Globus pallidus (tissue), 1 donor: Measurements from ENCODE around the gene FOSL2.

ENCODE experiments used
- DNase-seq: peaks from one replicate; pipeline ENCODE4 v3.0.0-alpha.2; 2015; ENCODE audit warnings: low spot score

Gene FOSL2

DNA sequence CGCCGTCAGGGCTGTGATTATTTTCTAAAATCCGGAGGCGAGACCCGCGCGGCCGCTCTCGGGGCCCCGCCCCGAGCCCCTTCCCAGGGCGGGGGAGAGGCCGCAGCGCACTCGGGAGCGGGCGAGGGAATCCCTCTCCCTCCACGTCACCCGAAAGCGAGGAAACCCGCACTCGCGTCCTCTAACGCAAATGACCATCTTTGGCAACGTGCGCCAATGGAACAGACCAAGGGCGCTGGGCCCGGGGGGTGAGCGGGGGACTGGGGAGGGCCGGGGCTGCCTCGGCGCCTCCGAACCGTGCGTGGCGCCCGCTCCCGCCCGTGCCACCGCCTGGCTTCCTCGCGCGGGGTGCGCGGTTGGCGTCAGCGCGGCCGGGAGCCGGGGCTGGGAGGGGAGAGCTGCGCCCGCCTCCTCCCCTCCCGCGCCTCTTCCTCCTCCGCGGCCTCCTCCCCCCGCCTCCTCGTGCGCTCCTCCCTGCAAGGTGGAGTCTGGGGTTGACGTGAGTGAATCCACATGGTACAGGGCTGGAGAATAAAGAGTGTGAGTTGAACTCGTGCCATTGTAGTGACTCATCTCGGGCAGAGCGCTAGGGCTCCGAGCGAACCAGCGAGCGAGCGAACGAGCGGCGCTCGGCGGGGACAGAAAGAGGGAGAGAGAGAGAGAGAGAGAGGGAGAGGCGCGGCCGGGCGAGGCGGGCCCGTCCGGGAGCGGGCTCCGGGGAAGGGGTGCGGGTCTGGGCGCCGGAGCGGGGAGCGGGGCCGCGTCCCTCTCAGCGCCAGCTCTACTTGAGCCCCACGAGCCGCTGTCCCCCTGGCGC lies at the start of gene FOSL2:
Gene FOSL2, plus strand, starts transcription at position 562 of the 817 bp plus-strand sequence. CDS start 863 bp downstream, outside the sequence.
- peak; percentile 92 for DNase-seq

DNA sequence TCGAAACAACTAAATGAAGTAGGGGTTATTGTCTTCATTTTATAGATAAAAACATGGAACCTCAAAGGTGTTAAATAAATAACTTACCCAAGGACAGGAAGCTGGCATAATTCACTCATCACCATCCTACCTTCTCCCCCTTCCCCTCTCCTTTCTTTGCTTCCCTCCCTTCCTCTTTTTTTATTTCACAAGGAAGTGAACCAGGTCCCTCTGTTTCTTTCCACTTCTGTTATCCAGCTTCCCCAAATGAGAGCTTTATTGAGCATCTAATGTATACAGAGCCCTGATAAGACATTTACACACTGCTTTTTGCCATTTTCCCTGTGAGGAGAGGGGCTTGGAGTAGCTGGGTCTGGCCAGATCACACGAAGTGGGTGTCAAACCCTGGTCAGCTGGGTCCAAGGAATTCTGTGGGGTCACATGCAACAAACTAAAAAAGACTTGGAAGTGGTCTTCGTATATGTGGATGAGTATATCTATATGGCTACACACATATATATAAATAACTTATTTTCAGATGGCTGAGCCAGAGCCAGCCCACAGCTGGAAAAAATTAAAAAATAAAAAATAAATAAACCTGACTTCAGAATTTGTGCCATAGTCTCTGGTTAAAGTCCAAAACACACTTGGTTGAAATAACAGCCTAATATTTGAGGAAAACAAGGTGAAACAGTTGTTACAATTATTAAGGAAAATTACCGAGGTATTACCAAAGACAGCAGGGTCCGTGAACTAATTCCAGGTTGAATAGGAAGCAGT lies 49.3 kb upstream of the FOSL2 start:
- no peak for DNase-seq

DNA sequence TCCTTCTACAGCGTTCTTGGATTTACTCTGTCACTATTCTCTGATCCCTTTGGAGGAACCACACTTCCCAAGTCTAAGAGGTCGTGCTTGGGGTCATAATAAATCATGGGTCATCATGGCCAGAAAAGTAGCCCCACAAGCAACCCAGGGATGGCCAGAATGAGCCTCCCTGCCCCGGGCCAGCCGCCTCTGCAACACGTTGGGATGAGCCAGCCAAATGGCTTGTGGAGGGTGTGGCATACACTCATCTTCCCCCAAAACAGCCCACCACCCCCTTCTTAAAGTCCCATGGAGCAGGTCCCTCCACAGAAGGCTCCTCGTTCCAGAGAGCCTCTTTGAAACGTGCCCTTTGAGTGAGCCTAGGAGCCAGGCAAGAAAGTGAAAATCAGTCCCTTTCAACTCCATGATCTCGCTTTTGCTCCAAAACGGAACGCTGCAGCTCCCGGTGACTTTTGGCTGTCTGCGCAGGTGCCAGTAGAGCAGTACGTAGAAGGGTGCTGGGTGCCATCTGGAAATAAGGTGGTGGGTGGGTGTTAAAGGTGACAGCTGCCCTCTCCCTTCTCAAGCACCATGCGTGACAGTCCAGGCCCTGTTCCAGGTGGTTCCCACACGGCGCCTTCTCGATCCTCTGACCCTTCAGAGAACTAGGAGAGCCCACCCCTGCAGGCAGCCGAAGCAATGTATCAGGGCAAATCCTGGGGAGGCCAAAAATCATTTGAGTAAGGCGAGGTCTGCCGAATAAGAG lies 48.5 kb upstream of the FOSL2 start:
- DNase-seq: no peak

DNA sequence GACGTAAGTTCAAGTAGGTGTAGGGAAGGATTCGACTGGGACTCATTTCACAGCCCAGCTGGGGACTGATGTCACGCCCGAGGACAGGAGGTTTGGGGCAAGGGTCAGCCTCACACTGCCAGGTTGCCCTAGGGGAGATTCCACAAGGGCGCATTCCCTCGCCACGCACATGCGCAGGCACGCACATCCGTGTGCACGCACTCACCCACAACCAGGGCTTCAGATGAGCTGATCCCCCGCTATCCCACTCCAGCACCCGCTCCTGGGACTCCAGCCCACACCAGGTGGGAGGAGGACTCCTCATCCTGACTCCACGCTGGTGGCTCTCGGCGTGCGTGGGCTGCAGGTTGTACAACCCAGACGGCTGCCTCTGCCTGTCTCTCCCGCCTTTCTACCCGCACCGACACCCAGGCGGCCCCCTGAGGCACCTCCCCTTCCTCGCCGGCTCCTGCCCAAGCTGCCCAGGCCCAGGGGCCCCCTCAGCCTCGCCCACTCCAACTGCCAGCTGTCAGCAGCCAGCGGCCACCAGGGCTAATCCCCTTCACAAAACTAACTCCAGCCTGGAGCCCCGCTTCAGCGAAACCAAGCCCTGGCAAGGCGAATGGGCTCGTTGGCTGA lies 47.8 kb upstream of the FOSL2 start:
- DNase-seq: no peak

DNA sequence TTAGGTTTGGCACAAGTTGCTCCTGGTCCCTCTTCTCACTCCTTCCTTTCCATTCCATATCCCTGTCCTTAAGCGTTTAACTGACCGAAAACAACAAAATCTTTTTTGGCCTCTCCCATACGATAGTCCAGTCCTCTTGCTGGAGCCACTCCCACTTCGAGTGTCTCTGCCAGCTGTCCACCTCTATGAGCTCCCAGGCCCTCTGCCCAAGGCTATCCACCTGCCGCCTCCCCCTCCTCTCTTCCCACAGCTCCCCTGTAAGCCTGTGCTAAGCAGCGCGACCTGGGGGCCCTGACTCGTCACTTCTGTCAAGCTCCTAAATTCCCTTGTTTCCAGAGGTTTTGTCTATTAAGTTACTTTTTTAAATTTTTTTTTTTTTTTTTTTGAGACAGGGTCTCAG lies 47.0 kb upstream of the FOSL2 start:
- DNase-seq: no peak

DNA sequence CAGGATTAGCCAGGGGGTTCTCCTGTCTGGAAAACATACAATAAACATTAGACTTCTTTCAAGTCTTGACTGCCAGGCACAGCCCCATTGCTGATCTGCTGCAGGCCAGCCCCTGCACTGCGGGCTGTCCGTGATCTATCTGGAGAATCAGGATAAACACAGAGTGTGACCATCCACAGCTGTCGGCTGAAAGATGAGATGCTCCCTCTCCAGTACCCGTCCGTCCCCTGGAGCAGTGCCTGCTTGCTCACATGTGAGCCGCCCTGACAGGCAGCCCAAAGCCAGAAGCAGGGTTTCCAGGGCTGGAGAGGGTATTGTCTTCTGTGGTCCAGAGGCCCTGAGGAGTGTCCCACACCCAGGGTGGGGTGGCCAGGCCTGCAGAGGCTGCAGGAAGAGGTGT lies 46.1 kb upstream of the FOSL2 start:
- DNase-seq: no peak

DNA sequence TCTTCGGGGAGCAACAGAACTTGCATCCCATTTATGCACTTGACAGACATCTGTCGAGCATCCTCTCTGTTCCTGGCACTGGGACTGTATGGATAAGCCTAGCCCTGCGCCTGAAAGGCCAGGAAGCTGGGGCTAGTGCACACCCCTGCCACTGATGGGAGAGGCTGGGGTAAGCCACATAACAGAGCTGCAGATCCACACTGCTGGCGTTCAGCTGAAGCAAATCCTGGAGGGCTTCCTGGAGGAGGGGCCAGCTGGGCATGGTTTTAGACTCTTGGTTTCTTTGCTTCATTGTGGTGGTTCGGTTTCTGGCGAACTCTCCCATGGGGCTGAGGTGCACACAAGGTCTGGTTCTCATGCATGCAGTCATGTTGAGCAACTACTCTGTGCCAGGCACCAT lies 45.5 kb upstream of the FOSL2 start:
- DNase-seq: no peak

DNA sequence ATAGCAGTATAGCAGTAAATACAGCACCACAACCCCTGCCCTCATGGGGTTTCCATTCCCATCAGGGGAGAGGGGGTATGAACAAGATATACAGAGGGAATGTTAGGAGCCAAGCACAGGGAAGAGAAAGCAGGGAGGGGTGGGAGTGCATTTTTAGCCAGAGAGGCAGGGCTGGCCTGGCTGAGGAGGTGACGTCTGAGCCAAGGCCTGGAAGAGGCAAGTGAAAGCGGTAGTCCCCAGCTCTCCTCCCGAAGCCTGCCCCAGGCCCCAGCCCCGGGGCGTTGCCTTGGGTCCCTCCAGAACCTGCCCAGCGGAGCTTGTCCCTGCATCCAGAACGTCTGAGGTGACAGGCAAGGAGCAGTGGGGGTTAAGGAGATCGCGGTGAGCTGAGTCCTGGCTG lies 45.1 kb upstream of the FOSL2 start:
- DNase-seq: no peak

DNA sequence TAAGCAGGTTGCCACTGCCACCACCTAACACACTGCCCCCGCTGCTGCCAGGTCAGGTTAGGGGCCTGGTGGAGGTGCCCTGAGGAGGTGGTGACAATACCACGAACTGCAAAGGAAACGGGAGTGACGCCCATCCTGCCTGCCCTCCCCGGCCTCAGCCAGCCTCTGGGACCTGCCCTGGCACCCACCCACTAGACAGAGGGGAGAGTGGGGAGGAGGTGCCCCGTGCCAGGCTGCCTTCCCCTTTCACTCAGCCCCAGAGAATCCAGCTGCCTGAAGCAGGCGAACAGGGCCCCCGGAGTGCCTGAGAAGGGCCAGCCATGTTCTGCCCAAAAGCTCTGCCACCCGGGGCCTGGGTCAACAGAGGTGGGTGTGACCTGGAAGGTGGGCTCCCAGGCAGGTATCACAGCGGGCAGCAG lies 44.5 kb upstream of the FOSL2 start:
- DNase-seq: no peak

DNA sequence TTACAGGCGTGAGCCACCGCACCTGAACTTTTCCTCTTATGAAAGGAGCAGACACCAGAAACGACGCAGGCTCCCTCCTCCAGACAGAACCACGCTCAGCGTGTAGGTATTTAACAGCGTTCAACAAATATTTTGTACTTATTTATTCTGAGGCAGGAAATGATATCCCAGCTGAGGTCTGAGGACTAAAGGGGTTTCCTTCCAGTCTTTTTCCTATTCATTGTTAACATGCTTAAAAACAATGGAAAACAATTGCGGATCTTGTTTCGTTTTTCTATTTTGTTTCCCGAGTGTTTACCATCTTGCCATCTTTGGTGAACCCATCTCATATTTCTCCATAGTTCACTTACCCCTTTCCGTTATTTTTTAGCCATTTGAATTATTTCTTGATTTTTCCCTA lies 43.7 kb upstream of the FOSL2 start:
- DNase-seq: no peak

DNA sequence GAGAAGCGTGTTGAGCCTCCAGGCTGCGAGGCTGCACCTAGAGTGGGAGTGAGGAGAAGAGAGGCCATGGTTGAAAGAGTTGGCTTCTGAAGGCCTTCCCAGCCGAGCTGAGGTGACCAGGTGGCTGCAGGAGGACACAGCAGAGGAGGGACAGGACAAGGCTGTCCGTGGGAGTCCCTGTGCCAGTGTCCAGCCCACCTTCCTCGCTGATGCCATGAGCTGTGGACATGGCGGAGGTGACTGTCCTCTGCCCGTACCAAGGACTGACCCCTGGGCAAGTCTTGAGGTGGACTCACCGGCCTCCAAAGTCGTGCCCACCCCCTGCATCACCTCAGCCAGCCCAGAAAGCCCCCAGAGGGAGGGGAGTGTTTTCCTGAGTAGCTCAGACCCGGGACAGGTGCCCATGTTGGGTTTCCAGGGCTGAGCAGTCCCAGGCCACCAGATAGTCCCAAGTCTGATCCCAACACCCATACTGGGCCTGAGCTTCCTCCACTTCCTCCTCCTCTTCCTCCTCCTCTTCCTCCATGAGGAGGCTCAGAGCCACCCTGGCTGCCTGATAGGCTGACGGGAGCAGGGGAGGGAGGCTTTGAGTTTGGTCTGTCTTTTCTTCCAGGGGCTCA lies 43.0 kb upstream of the FOSL2 start:
- DNase-seq: no peak

DNA sequence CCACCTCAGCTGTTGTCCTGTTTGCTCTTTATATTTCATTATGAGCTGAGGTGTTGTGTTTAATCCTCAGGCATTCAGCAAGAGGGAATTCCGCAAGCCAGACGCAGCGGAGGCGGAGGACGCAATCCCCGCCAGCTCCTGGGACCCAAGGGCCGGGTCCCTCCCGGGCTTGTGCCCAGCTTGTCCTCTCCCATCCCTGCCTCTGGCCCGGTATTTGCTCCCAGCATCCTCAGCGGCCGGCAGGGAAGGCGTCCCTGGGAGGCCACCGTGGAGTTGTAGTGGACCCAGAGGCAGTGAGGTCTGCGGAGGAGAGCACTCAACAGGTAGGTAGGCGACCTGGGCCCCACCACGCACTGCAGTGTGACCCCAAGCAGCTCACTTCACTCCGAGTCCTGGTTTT lies 42.5 kb upstream of the FOSL2 start:
- no peak for DNase-seq

DNA sequence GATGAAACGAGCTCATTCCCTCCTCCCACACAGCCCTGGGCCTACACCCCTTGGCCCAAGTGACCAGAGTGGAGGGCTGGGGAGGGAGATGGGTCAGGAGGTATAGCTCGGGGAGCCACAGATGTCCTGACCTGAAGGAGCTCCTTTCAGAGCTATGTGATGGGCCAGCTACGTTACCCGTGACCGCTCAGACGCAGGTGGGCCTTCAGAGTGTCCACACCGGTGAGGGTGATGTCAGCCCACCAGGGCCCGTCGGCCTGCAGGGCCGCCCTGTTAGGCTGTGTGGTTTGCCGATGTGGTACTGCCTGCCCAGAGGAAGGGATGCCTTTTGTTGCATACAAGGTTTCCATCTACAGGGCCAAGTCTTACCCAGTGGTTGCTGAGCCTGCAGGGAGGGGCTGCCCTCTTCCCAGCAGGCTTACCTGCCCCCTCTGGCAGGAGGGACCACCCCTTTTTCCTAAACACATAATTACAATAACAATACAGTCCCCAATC lies 41.8 kb upstream of the FOSL2 start:
- DNase-seq: no peak

DNA sequence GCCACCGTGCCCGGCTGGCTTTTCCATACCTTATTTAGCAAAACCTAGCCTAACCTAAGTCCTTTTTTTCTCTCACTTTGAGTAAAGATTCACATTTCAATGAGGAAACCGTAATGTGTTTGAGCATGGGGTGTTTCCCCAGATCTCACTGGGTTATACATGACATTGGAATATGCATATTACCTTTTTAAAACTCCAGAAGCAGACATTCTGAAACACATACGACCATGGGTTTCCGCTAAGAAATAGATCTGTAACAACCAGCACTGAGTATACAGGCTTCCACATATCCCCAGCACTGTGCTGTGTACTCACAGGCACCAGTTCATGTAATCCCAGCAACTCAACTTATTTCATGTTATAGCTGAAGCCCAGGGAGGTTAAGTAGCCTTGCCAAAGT lies 41.0 kb upstream of the FOSL2 start:
- DNase-seq: no peak

DNA sequence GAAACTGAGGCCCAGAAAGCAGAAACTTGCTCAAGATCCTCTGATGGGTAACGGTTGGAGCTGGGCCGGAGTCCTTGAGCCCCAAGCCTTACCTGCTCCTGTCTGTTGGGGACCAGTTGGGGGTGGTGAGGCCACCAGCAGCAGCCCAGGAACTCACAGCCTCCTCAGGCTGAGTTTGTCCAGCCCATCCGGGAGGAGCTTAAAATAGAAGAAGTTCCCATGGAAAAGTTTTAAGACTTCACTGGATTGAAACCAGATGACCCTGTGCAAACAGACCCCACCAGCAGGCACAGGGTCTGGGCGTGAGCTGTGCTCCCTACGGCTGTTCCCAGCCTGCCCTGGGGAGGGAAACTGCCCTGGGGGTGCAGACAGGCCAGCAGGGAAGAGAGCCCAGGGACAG lies 40.6 kb upstream of the FOSL2 start:
- DNase-seq: no peak

DNA sequence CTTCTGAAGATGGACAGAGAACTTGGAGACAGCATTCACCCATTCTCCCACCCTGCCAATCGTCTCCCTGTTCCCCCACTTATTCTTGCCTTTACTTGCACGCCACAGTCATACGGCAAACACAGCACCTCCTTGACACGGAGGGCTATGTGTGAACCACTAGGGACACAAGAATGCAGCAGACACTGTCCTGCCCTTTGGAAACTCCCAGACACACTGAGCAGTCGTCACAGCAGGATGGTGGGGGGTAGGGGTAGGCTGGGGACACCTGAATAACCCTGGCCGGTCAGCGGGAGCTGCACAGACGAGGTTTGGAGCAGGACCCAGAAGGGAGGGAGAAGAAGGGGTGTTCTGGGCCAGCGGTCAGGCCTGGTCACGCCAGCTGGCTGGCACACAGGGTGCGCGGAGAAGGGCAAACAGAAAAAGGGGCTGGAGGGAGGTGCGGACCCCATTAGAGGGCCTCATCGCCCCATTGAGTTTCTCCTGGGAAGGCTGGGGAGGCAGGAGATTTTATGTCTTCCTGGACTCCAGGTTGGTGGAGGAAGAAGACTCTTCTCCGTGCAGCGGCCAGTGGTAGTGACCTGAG lies 40.0 kb upstream of the FOSL2 start:
- no peak for DNase-seq

DNA sequence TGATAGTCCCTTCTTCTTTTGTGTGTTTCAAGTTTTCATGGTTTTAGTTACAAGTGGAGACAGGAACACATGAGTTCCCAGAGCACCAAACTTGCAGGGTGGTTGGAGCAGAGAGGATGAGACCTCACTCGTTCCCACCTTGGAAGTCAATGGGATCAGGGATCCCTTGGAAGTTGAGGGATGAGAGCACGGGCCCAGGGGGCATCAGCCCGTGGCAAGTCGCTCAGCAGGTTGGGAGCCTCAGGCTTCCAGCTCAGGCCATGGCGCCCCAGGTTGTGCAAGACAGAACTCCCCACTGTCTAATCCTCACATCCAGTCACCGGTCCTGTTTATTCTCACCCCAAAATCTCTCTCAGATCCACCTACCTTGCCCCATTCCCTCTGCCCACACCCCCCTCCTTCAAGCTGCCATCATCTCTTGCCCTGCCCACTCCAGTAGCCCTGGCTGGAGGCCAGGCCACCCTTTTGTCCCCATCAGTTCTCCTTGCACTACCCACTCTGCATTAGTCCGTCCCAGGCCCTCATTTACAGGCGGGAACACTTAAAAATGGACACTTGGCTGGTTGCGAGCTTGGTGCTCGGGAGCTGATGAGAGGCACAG lies 37.6 kb upstream of the FOSL2 start:
- DNase-seq: no peak

DNA sequence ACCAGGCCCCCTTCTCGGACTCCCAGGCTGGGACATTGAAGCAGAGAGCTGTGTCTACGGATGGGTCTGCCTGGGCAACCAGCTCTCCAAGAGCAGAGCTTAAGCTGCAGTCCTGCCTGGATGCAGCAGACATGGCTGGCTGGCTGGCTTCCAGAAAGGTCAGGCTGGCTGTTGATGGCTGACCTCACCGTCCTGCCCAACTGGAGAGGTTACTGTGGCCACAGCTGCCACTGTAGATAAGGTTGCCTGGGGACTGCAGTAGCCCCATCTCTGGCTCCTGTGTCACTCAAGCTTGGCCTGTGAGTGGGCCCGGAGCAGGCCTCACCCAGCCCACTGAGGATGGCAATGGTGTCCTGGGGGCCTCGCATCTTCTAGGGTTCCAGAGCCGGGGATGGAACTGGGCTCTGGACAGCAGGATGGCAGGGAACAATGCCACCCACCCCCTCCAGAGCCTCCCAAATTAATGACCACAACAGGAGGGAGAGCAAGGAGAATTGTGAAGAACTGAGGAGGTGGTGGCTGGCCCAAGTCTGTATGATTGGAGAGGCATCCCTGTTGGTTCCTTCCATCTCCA lies 37.0 kb upstream of the FOSL2 start:
- no peak for DNase-seq

DNA sequence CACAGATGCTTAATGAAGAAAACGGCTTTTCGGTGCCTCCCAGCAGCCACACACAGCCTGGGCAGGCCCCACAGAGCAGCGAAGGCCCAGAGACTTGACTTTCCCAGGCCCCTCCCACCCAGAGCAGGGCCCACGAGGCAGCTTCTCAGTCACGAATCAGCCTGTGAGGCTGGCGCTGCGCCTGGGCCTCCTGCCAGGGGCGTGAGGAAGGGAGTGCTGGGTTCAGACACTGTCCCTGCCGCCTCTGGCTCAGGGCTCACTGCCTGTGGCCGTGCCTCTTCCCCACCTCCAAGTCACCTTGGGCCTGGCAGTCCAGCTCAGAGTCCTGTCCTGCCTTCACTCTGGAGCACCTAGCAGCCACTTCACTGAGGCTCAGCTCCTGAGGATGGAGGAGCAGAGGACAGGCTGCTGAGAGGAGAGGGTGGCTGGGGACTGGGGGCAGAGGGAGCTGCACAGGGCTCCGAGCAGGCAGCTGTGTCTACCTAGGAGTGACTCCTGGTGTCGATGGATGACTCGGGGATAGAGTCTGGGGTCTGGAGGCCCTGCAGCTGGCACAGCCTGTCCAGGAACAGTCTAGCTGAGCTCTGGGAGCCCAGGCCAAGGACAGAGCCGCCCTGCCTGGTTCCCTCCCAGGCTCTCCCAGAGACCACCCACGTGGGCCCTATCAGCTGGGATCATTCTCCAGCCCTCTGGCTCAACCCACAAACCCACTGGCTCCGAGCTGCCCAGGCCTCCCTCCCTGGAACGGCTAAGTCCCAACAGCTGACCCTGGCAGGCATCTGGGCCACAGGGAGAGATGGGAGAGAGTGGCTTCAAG lies 36.4 kb upstream of the FOSL2 start:
- DNase-seq: peak; percentile 44

DNA sequence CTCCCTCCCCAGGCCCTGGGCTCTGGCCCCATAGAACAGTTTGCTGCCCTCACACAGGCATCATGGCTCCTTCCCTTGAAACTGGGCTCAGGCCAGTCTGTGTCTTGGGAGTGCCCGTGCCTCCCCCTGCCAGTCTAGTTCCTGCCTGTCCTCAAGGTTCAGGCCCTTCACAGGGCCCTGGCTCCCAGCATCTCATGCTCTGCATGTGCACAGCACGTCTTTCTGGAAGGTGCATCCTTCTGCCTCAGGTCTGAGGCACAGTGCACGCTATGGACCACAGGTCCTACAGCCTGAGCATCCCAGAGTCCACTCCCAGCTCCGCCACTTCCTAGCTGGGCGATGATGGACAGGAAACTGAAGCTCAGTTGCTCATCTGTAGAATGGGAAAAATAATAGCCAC lies 35.6 kb upstream of the FOSL2 start:
- no peak for DNase-seq
